ENCODE data around the gene RFTN1. TPM values are rescaled to one million over a fixed set of nuclear protein-coding genes. Genes with fewer than 3 reads are reported as not detected.

Gene RFTN1
- total and polyA plus RNA-seq, 5 donors from 2014 or later = 87.1 to 111 (median 104) TPM

DNA sequence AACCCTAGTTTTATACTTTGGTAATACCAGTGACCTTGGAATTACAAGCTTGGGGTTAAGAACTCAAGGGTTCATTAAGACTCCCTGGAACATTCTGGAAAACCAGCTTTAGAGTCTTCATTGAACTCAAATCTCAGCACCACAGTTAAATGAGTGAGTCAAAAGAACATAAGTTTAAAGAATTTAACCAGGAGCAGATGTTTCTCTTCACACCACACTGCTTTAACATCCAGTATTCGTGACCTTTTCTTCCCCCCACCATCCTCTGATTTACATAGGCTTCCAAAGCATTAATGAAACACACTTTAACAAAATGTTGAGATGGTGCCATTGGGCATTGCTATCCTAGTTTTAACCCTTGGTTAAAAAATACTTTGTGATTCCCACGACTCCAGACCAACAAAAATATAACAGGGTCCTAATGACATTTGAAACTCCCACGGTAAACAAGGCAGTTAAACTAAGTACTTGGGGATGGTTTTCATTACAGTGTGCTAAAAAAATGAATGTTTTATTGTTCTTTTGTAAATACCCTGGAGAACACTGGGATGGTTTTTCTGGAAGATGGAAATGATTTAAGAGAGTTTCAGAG lies 124.6 kb downstream of the RFTN1 start:
- Histone ChIP-seq H3K36me3 (ENCODE audit: control insufficient read depth, insufficient read depth, low read length) (peaks cover 5% of the 10 kb centered on the region), H3K9me3 (ENCODE audit: control insufficient read depth in 2 of 2, low read length in 2 of 2) (no peaks in the 10 kb centered on the region), H3K4me1 (ENCODE audit: control insufficient read depth, insufficient read depth, low read length, poor library complexity, severe bottlenecking) (no peaks in the 10 kb centered on the region), H3K27ac (ENCODE audit: insufficient read depth, low read length, poor library complexity, severe bottlenecking) (no peak overlapping the region), H3K27me3 (ENCODE audit: control insufficient read depth, insufficient read depth, low read length) (no peaks in the 10 kb centered on the region), H3K4me3 (ENCODE audit: low read depth, low read length) (no peak overlapping the region)
- no peak for DNase-seq
- peaks cover 8 to 75% (median 32%) of the 10 kb centered on the region in 4 donors for H3K4me1 Mint-ChIP-seq
- H3K36me3 Mint-ChIP-seq = peaks cover 20% of the 10 kb centered on the region
- no peak overlapping the region for H3K4me3 Mint-ChIP-seq
- ATAC-seq (ENCODE audit: low read depth in 2 of 2) = no peak
- H3K27me3 Mint-ChIP-seq = no peaks in the 10 kb centered on the region
- H3K9me3 Mint-ChIP-seq = peaks cover 0 to 2% (median 0%) of the 10 kb centered on the region in 7 donors
- H3K27ac Mint-ChIP-seq = peak overlapping the region; percentile 21 to 59 (median 39)

DNA sequence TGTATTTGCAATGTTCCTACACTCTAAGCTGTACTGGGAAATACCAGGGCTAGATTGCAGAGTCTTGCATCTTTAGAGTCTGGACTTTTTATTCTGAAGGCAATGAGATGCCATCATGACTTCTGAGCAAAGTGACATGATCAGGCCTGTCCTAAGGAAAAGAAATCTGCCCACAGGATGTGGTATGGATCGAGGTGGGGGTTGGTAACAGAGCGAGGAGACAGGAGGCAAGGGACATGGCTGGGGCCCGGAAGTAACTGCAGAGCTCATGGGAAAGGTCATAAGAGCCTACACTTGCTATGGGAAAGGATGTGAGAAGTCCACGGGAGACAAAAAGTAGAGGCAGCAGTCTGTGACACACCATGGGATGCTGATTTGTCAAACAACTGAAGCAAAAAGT lies 126.9 kb downstream of the RFTN1 start:
- Mint-ChIP-seq H3K27me3 (no peaks in the 10 kb centered on the region), H3K4me1 (peaks cover 20 to 82% (median 42%) of the 10 kb centered on the region in 4 donors), H3K27ac (peak overlapping the region in 2 of 3 donors; percentile 31 to 85), H3K36me3 (peaks cover 30% of the 10 kb centered on the region), H3K4me3 (peak overlapping the region in 1 of 4 donors; percentile 10), H3K9me3 (peaks cover 0 to 2% (median 0%) of the 10 kb centered on the region in 7 donors)
- Histone ChIP-seq H3K4me3 (ENCODE audit: low read depth, low read length) (no peak overlapping the region), H3K9me3 (ENCODE audit: control insufficient read depth in 2 of 2, low read length in 2 of 2) (no peaks in the 10 kb centered on the region), H3K27ac (ENCODE audit: insufficient read depth, low read length, poor library complexity, severe bottlenecking) (no peak overlapping the region), H3K36me3 (ENCODE audit: control insufficient read depth, insufficient read depth, low read length) (peaks cover 5% of the 10 kb centered on the region), H3K4me1 (ENCODE audit: control insufficient read depth, insufficient read depth, low read length, poor library complexity, severe bottlenecking) (peaks cover 7% of the 10 kb centered on the region), H3K27me3 (ENCODE audit: control insufficient read depth, insufficient read depth, low read length) (no peaks in the 10 kb centered on the region)
- DNase-seq (peak in 1 of 3 donors; percentile 28), ATAC-seq (ENCODE audit: low read depth in 2 of 2) (no peak)

DNA sequence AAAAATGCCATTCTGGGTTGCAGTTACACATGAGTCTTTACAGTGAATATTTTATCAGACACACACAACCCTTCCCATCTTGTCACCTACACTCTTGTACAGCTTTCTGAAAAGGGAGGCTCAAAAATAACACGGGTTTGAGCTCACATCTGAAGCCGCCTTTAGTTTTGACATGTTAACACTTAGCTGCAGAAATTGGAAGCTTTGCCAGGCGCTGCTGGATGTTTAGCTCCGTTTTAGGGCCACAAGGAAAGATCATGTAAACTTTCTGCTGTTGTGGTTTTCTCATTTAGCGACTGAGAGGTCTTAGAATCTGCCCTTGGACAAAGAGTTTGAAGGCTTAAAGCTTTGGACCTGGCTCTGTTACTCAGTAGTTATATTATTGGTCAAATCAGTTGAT lies 128.3 kb downstream of the RFTN1 start:
- Mint-ChIP-seq H3K4me1 (peaks cover 20 to 86% (median 48%) of the 10 kb centered on the region in 4 donors), H3K27me3 (no peaks in the 10 kb centered on the region), H3K4me3 (no peak overlapping the region), H3K27ac (peak overlapping the region in 2 of 3 donors; percentile 5 to 45), H3K9me3 (no peaks in the 10 kb centered on the region), H3K36me3 (peaks cover 29% of the 10 kb centered on the region)
- DNase-seq (no peak), ATAC-seq (ENCODE audit: low read depth in 2 of 2) (no peak)
- no peaks in the 10 kb centered on the region for H3K9me3 ChIP-seq (ENCODE audit: control insufficient read depth in 2 of 2, low read length in 2 of 2)
- no peak overlapping the region for H3K4me3 ChIP-seq (ENCODE audit: low read depth, low read length)
- H3K27ac ChIP-seq (ENCODE audit: insufficient read depth, low read length, poor library complexity, severe bottlenecking) = no peak overlapping the region
- peaks cover 10% of the 10 kb centered on the region for H3K4me1 ChIP-seq (ENCODE audit: control insufficient read depth, insufficient read depth, low read length, poor library complexity, severe bottlenecking)
- H3K36me3 ChIP-seq (ENCODE audit: control insufficient read depth, insufficient read depth, low read length) = peaks cover 5% of the 10 kb centered on the region
- no peaks in the 10 kb centered on the region for H3K27me3 ChIP-seq (ENCODE audit: control insufficient read depth, insufficient read depth, low read length)

DNA sequence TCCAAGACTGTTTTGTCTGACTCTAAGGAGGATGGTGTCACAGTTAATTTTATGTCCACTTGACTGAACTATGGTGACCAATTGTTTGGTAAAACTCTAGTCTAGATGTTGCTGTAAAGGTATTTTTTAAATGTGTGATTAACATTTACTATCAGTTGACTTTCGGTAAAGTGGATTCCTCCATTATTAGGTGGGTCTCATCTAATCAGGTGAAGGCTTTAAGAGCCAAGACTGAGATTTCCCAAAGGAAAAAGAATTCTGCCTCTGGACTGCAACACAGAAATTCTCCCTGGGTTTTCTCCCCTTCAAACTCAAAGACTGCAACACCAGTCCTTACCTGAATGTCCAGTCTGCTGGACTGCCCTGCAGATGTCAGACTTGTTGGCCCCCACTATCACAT lies 129.6 kb downstream of the RFTN1 start:
- Histone ChIP-seq H3K36me3 (ENCODE audit: control insufficient read depth, insufficient read depth, low read length) (no peaks in the 10 kb centered on the region), H3K4me1 (ENCODE audit: control insufficient read depth, insufficient read depth, low read length, poor library complexity, severe bottlenecking) (peaks cover 22% of the 10 kb centered on the region), H3K27me3 (ENCODE audit: control insufficient read depth, insufficient read depth, low read length) (no peaks in the 10 kb centered on the region), H3K27ac (ENCODE audit: insufficient read depth, low read length, poor library complexity, severe bottlenecking) (no peak overlapping the region), H3K4me3 (ENCODE audit: low read depth, low read length) (no peak overlapping the region), H3K9me3 (ENCODE audit: control insufficient read depth in 2 of 2, low read length in 2 of 2) (no peaks in the 10 kb centered on the region)
- no peaks in the 10 kb centered on the region for H3K9me3 Mint-ChIP-seq
- ATAC-seq (ENCODE audit: low read depth in 2 of 2) (no peak), DNase-seq (no peak)
- no peaks in the 10 kb centered on the region for H3K27me3 Mint-ChIP-seq
- peaks cover 21% of the 10 kb centered on the region for H3K36me3 Mint-ChIP-seq
- peak overlapping the region in 1 of 3 donors; percentile 63 for H3K27ac Mint-ChIP-seq
- H3K4me3 Mint-ChIP-seq = no peak overlapping the region
- peaks cover 31 to 87% (median 52%) of the 10 kb centered on the region in 4 donors for H3K4me1 Mint-ChIP-seq

DNA sequence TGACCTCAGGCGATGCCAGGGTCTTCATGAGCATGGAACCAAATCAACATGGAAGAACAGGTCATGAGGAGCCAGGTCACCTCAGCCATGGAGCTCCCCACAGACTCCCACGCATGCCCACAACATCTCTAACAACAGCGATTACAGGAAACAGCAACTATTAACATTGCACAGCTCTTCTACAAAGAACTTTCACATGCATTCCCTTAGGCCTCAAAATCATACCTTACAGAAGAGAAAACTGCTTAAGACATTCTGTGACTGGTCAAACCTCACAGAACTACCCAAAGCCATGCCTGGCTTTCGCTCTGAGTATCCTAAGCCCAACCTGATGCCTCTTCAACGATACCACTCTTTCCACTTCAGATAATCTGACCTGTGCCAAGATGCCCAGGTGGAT lies 130.7 kb downstream of the RFTN1 start:
- Histone ChIP-seq H3K27me3 (ENCODE audit: control insufficient read depth, insufficient read depth, low read length) (no peaks in the 10 kb centered on the region), H3K36me3 (ENCODE audit: control insufficient read depth, insufficient read depth, low read length) (no peaks in the 10 kb centered on the region), H3K27ac (ENCODE audit: insufficient read depth, low read length, poor library complexity, severe bottlenecking) (no peak overlapping the region), H3K4me1 (ENCODE audit: control insufficient read depth, insufficient read depth, low read length, poor library complexity, severe bottlenecking) (peaks cover 33% of the 10 kb centered on the region), H3K9me3 (ENCODE audit: control insufficient read depth in 2 of 2, low read length in 2 of 2) (no peaks in the 10 kb centered on the region), H3K4me3 (ENCODE audit: low read depth, low read length) (peak overlapping the region; percentile 17)
- Mint-ChIP-seq H3K36me3 (peaks cover 23% of the 10 kb centered on the region), H3K4me1 (peaks cover 40 to 88% (median 58%) of the 10 kb centered on the region in 4 donors), H3K9me3 (no peaks in the 10 kb centered on the region), H3K27ac (peak overlapping the region; percentile 74 to 82 (median 80)), H3K27me3 (no peaks in the 10 kb centered on the region), H3K4me3 (peak overlapping the region in 2 of 4 donors; percentile 14 to 26)
- DNase-seq = peak in 1 of 3 donors; percentile 20
- no peak for ATAC-seq (ENCODE audit: low read depth in 2 of 2)

DNA sequence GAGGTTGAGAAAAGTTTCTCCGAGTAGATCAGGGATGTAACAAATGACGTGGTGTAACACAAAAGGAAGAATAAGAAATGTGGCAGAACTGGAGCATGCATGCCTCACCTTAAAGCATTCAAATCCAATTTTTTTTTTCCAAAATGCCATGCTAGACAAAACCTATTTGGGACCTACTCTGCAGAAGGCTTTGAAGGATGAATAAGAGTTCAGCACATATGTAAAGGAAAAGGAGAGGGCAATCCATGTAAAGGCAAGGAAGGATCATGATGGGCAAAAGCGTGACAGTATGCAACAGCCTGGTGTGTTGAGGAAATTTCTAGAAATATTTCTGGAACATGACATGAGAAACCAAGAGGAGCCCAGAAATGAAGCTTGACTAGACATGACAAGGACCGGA lies 132.1 kb downstream of the RFTN1 start:
- no peaks in the 10 kb centered on the region for H3K27me3 Mint-ChIP-seq
- H3K36me3 Mint-ChIP-seq = peaks cover 23% of the 10 kb centered on the region
- no peak overlapping the region for H3K4me3 Mint-ChIP-seq
- H3K4me1 Mint-ChIP-seq = peaks cover 54 to 88% (median 69%) of the 10 kb centered on the region in 4 donors
- Histone ChIP-seq H3K4me1 (ENCODE audit: control insufficient read depth, insufficient read depth, low read length, poor library complexity, severe bottlenecking) (peaks cover 47% of the 10 kb centered on the region), H3K36me3 (ENCODE audit: control insufficient read depth, insufficient read depth, low read length) (peaks cover 6% of the 10 kb centered on the region), H3K9me3 (ENCODE audit: control insufficient read depth in 2 of 2, low read length in 2 of 2) (no peaks in the 10 kb centered on the region), H3K4me3 (ENCODE audit: low read depth, low read length) (no peak overlapping the region), H3K27me3 (ENCODE audit: control insufficient read depth, insufficient read depth, low read length) (no peaks in the 10 kb centered on the region), H3K27ac (ENCODE audit: insufficient read depth, low read length, poor library complexity, severe bottlenecking) (no peak overlapping the region)
- H3K9me3 Mint-ChIP-seq = no peaks in the 10 kb centered on the region
- no peak for ATAC-seq (ENCODE audit: low read depth in 2 of 2)
- no peak for DNase-seq
- peak overlapping the region in 2 of 3 donors; percentile 0 to 60 for H3K27ac Mint-ChIP-seq

DNA sequence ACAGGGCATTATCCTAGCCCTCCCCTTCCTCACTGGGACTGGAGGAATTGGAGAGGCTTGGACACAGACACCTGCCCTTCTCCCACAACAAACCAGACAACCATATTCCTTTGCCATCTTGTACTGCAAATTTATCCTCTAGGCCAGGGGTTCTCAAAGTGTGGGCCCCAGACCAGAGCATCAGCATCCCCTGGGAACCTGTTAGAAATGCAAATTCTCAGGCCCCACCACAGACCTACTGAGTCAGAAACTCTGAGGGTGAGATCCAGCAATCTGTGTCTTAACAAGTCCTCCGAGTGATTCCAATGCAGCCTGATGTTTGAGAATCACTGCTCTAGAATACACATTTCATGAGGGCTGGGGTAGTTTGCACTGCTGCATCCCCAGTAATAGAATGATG lies 133.1 kb downstream of the RFTN1 start:
- no peaks in the 10 kb centered on the region for H3K9me3 Mint-ChIP-seq
- peaks cover 56 to 89% (median 72%) of the 10 kb centered on the region in 4 donors for H3K4me1 Mint-ChIP-seq
- DNase-seq = no peak
- peaks cover 23% of the 10 kb centered on the region for H3K36me3 Mint-ChIP-seq
- peak overlapping the region; percentile 59 to 91 (median 68) for H3K27ac Mint-ChIP-seq
- peak overlapping the region in 2 of 4 donors; percentile 26 for H3K4me3 Mint-ChIP-seq
- no peaks in the 10 kb centered on the region for H3K9me3 ChIP-seq (ENCODE audit: control insufficient read depth in 2 of 2, low read length in 2 of 2)
- H3K4me3 ChIP-seq (ENCODE audit: low read depth, low read length) = no peak overlapping the region
- no peaks in the 10 kb centered on the region for H3K27me3 Mint-ChIP-seq
- H3K36me3 ChIP-seq (ENCODE audit: control insufficient read depth, insufficient read depth, low read length) = peaks cover 11% of the 10 kb centered on the region
- ATAC-seq (ENCODE audit: low read depth in 2 of 2) = no peak
- peaks cover 55% of the 10 kb centered on the region for H3K4me1 ChIP-seq (ENCODE audit: control insufficient read depth, insufficient read depth, low read length, poor library complexity, severe bottlenecking)
- no peaks in the 10 kb centered on the region for H3K27me3 ChIP-seq (ENCODE audit: control insufficient read depth, insufficient read depth, low read length)
- H3K27ac ChIP-seq (ENCODE audit: insufficient read depth, low read length, poor library complexity, severe bottlenecking) = peak overlapping the region; percentile 81

DNA sequence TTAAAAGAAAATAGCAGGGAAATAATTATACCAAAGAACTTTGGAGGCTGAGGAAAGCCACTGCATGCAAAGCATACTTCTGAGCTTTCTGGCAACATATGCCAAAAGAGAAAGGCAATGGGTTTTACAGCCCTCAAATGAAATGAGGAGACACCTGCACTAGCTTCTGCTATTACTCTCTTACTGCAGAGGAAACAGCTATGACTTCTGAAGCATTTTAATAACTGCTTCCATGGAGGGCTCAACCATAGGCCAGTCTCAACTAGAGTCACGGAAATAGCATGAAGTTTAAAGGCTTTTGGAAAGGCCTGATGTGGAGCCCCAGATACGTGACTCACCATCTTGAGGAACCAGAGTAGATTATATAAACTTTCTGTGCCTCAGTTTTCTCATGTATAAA lies 133.7 kb downstream of the RFTN1 start:
- peak overlapping the region; percentile 59 to 91 (median 68) for H3K27ac Mint-ChIP-seq
- Histone ChIP-seq H3K4me1 (ENCODE audit: control insufficient read depth, insufficient read depth, low read length, poor library complexity, severe bottlenecking) (peaks cover 60% of the 10 kb centered on the region), H3K9me3 (ENCODE audit: control insufficient read depth in 2 of 2, low read length in 2 of 2) (no peaks in the 10 kb centered on the region), H3K36me3 (ENCODE audit: control insufficient read depth, insufficient read depth, low read length) (peaks cover 11% of the 10 kb centered on the region), H3K27ac (ENCODE audit: insufficient read depth, low read length, poor library complexity, severe bottlenecking) (peak overlapping the region; percentile 81), H3K27me3 (ENCODE audit: control insufficient read depth, insufficient read depth, low read length) (no peaks in the 10 kb centered on the region), H3K4me3 (ENCODE audit: low read depth, low read length) (no peak overlapping the region)
- H3K36me3 Mint-ChIP-seq = peaks cover 23% of the 10 kb centered on the region
- no peaks in the 10 kb centered on the region for H3K27me3 Mint-ChIP-seq
- peaks cover 60 to 89% (median 75%) of the 10 kb centered on the region in 4 donors for H3K4me1 Mint-ChIP-seq
- no peaks in the 10 kb centered on the region for H3K9me3 Mint-ChIP-seq
- ATAC-seq (ENCODE audit: low read depth in 2 of 2) (no peak), DNase-seq (peak in 1 of 3 donors; percentile 45)
- peak overlapping the region in 3 of 4 donors; percentile 12 to 43 (median 26) for H3K4me3 Mint-ChIP-seq
